ENCODE results near the gene AKAP12.

AKAP12 gene

DNA sequence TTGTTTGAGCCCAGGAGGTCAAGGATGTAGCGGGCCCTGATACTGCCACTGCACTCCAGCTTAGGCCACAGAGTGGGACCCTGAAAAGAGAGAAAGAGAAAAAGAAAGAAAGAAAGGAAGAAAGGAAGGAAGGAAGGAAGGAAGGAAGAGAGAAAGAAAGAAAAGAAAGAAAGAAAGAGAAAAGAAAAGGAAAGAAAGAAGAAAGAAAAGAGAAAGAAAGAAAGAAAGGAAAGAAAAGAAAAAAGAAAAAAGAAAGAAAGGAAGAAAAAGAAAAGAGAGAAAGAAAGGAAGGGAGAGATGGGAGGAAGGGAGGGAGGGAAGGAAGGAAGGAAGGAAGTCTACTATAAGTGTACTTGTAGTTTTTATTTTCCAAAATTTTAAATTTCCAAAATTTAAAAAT is 42.2 kb upstream of the AKAP12 start:
- H3K27ac ChIP-seq (ENCODE audit: low read depth, low read length, poor library complexity, severe bottlenecking), result no peak overlapping the region
- H4K20me1 ChIP-seq (ENCODE audit: insufficient read depth, low read length), result no peaks in the 10 kb centered on the region
- no peak for TF ChIP-seq EZH2 (IDR thresholded peaks at IDR 0.05; ENCODE audit: borderline replicate concordance, low read length)
- TF ChIP-seq, protein P1, sequence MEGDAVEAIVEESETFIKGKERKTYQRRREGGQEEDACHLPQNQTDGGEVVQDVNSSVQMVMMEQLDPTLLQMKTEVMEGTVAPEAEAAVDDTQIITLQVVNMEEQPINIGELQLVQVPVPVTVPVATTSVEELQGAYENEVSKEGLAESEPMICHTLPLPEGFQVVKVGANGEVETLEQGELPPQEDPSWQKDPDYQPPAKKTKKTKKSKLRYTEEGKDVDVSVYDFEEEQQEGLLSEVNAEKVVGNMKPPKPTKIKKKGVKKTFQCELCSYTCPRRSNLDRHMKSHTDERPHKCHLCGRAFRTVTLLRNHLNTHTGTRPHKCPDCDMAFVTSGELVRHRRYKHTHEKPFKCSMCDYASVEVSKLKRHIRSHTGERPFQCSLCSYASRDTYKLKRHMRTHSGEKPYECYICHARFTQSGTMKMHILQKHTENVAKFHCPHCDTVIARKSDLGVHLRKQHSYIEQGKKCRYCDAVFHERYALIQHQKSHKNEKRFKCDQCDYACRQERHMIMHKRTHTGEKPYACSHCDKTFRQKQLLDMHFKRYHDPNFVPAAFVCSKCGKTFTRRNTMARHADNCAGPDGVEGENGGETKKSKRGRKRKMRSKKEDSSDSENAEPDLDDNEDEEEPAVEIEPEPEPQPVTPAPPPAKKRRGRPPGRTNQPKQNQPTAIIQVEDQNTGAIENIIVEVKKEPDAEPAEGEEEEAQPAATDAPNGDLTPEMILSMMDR (IDR thresholded peaks at IDR 0.05; ENCODE audit: low read length), result no peak
- H3K9ac ChIP-seq (ENCODE audit: low read length), result no peak overlapping the region
- H2AFZ ChIP-seq (ENCODE audit: low read length), result no peak overlapping the region
- no peaks in the 10 kb centered on the region for H3K9me2 ChIP-seq (ENCODE audit: low read depth, low read length)
- no peaks in the 10 kb centered on the region for H3F3A ChIP-seq (ENCODE audit: insufficient read depth, low read length)
- no peaks in the 10 kb centered on the region for H3K4me1 ChIP-seq (ENCODE audit: insufficient read depth, low read length, severe bottlenecking)
- H3K79me2 ChIP-seq (ENCODE audit: insufficient read depth, low read length), result no peaks in the 10 kb centered on the region
- H3K27me3 ChIP-seq (ENCODE audit: insufficient read depth, low read length), result no peaks in the 10 kb centered on the region
- no peak overlapping the region for H3K4me2 ChIP-seq (ENCODE audit: low read length)
- no peaks in the 10 kb centered on the region for H3K36me3 ChIP-seq (ENCODE audit: insufficient read depth, low read length)
- H3K4me3 ChIP-seq (ENCODE audit: low read depth, low read length, poor library complexity, severe bottlenecking), result no peak overlapping the region
- H3K9me3 ChIP-seq (ENCODE audit: low read length), result no peaks in the 10 kb centered on the region

GRCh38 chr6:151199991-151200390 is 39.8 kb upstream of the AKAP12 start:
- H3F3A ChIP-seq (ENCODE audit: insufficient read depth, low read length), result no peaks in the 10 kb centered on the region
- H3K9ac ChIP-seq (ENCODE audit: low read length), result no peak overlapping the region
- H3K4me1 ChIP-seq (ENCODE audit: insufficient read depth, low read length, severe bottlenecking), result no peaks in the 10 kb centered on the region
- H3K4me3 ChIP-seq (ENCODE audit: low read depth, low read length, poor library complexity, severe bottlenecking), result no peak overlapping the region
- no peaks in the 10 kb centered on the region for H3K79me2 ChIP-seq (ENCODE audit: insufficient read depth, low read length)
- no peaks in the 10 kb centered on the region for H3K9me2 ChIP-seq (ENCODE audit: low read depth, low read length)
- H3K27me3 ChIP-seq (ENCODE audit: insufficient read depth, low read length), result no peaks in the 10 kb centered on the region
- H3K4me2 ChIP-seq (ENCODE audit: low read length), result no peak overlapping the region
- TF ChIP-seq, protein P1 (IDR thresholded peaks at IDR 0.05; ENCODE audit: low read length), result no peak
- TF ChIP-seq EZH2 (IDR thresholded peaks at IDR 0.05; ENCODE audit: borderline replicate concordance, low read length), result no peak
- no peak overlapping the region for H2AFZ ChIP-seq (ENCODE audit: low read length)
- no peaks in the 10 kb centered on the region for H4K20me1 ChIP-seq (ENCODE audit: insufficient read depth, low read length)
- H3K9me3 ChIP-seq (ENCODE audit: low read length), result no peaks in the 10 kb centered on the region
- H3K27ac ChIP-seq (ENCODE audit: low read depth, low read length, poor library complexity, severe bottlenecking), result no peak overlapping the region
- no peaks in the 10 kb centered on the region for H3K36me3 ChIP-seq (ENCODE audit: insufficient read depth, low read length)

GRCh38 chr6:151205721-151206600 is 33.8 kb upstream of the AKAP12 start:
- no peaks in the 10 kb centered on the region for H3K79me2 ChIP-seq (ENCODE audit: insufficient read depth, low read length)
- no peaks in the 10 kb centered on the region for H3K4me1 ChIP-seq (ENCODE audit: insufficient read depth, low read length, severe bottlenecking)
- H3K4me2 ChIP-seq (ENCODE audit: low read length), result no peak overlapping the region
- H4K20me1 ChIP-seq (ENCODE audit: insufficient read depth, low read length), result no peaks in the 10 kb centered on the region
- H3K27me3 ChIP-seq (ENCODE audit: insufficient read depth, low read length), result no peaks in the 10 kb centered on the region; the same call in 1 of the 2 replicates
- no peaks in the 10 kb centered on the region for H3K36me3 ChIP-seq (ENCODE audit: insufficient read depth, low read length)
- no peaks in the 10 kb centered on the region for H3F3A ChIP-seq (ENCODE audit: insufficient read depth, low read length)
- H3K27ac ChIP-seq (ENCODE audit: low read depth, low read length, poor library complexity, severe bottlenecking), result no peak overlapping the region
- H3K9me3 ChIP-seq (ENCODE audit: low read length), result no peaks in the 10 kb centered on the region
- no peak overlapping the region for H3K9ac ChIP-seq (ENCODE audit: low read length)
- H3K4me3 ChIP-seq (ENCODE audit: low read depth, low read length, poor library complexity, severe bottlenecking), result no peak overlapping the region
- no peak overlapping the region for H2AFZ ChIP-seq (ENCODE audit: low read length)
- H3K9me2 ChIP-seq (ENCODE audit: low read depth, low read length), result no peaks in the 10 kb centered on the region
- TF ChIP-seq, protein P1 (IDR thresholded peaks at IDR 0.05; ENCODE audit: low read length), result no peak
- no peak for TF ChIP-seq EZH2 (IDR thresholded peaks at IDR 0.05; ENCODE audit: borderline replicate concordance, low read length)

Data from OCI-LY1 (cell line).